ENCODE measurements around the gene C14orf180.
"Not testable (repeated sequence)": the region's sequence is repeated elsewhere in the genome, so short reads cannot be mapped to it uniquely, and the experiment has no call there.

C14orf180 gene

DNA sequence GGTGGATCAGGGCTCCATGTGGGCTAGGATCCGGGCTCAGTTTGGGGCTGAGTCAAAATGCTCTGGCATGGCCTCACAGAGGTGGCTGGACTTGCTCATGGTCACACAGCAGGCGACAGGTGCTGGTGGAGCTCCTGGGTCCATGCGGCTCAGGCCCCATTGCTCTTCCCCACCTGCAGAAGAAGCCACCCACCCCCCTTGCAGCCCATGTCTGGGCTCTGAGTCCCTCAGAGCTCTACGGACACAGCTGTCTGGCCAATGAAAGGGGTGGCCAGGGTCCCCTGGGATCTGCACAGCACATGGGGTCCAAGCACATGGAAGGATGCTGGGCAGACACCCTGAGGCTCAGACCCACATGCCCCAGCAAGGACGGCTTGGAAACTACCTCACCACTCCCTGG is 17.0 kb upstream of the C14orf180 start:
- DNase-seq = no peak

DNA sequence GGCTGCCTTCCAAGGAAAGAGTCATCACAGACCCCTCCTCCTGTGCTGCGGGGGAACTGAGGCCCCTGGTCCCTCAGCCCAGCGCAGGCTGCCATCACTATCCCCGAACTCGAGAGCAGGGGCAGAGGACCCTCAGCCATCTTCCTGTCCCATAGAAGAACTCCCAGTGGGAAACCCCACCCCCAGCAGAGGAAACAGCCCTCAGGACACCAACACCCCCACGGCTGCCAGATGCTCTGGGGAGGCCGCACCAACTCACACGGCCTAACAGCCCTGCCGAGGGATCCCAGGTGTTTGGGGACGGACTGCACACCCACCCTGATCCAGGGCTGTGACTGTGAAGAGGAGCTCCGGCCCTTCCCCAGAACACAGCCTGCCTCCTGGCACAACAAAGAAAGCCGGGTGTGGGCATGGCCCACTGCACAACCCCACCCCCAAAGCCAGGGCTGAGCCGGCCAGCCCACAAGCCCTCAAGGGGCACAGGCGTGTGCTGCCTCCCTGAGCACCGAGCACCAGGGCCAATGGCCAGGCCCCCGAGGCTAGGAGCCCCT is 16.3 kb upstream of the C14orf180 start:
- DNase-seq = no peak

DNA sequence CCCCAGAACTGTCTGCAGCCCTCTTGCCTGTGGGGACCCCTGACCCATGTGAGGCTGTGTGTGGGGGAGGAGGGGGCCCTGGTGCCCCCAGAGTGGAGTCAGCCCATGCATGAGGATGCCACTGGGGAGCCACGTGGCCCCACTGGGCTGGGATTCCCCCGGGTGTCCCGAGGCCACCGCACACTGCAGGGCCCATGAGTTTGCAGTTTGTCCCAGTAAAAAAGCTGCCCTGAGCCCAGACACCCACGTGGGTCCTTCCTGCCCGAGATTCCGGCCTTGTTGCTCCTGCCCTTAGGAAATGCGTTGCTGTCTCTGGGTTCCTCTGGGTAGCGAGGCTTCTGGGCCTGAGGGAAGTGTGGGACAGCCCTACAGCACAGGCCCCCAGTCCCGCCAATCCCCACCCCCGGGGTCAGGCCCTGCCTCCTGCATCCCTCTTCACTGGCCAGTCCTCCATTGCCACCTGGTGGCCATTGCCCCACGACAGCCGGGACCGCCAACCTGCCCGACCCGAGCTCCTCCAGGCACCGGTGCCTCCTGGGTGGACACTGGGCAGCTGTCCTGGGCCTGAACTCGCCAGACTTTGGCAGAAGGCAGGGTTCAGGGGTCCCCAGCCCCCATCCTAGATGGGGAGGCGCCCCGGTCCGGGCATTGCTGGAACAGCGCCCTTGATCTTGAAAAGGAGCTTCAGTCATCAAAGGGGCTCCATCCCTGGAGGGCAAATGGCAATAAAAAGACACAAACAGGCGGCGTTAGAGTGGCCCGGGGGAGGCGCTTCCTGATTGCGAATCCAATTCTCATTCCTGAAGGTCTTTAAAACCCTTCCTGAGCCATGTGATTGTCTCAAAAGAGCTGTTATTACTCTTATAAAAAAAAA is 15.6 kb upstream of the C14orf180 start:
- DNase-seq = peak; percentile 71

DNA sequence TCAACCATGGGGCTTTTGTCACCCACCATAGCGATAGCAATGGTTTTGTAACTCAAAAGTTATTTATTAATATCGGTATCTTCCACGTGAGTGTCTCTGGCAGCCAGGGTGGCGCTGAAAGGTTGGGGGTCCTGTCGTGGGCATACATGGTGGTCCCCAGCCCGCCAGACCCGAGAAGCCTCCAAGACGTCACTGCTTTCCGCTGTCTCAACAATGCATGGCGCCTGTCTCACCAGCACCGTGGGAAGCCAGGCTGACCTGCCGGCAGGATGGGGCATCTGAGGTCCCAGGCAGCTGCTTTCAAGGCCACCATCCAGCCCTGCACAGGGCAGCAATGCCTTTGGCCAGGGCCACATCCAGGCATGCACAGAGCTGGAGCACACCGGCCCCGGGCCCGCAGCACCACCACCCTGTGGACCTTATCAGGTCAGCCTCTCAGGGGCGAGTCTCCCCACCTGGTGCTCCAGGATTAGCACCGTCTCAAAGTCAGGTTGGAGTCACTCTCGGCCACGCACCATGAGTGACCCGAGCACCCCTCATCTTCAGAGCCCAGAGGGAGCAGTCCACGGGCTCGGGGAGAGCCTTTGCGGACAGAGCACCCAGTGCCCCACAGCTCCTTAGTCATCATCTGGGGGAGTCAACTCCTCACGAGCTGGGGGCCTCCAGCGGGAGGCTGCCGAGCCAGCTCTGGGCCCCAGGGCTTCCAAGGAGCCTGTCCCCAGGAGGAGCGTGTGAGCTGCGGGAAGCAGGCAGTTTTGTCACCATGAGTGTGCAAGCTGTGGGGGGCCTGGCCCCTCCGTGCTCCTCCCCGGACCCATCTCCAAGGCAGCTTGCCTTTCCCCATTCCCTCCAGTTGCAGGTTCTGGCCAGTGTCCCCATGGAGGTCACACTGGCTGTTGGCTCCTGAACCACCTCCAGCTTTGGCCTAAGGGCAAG is 14.6 kb upstream of the C14orf180 start:
- DNase-seq = no peak

GRCh38 chr14:104567141-104567956 is 12.2 kb upstream of the C14orf180 start:
- no peak for DNase-seq

DNA sequence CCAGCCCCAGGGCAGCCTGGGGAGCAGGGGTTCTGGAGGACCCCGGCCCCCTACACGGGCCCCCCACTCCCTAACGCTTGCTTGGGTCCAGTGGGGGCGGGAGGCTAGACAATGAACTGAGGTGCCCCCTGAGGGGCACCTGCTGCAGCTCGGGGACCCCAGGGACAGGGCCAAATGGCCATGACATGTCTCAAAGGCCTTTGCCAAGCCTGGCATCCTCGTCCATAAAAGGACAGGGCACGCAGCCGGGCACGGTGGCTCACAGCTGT is 11.7 kb upstream of the C14orf180 start:
- DNase-seq = no peak

- DNase-seq = no peak
Measured at GRCh38 chr14:104568620-104569019, 10.9 kb upstream of the C14orf180 start.

- no peak for DNase-seq
Measured at GRCh38 chr14:104569435-104569834, 10.1 kb upstream of the C14orf180 start.

- no peak for DNase-seq
Measured at GRCh38 chr14:104571246-104571645, 8.3 kb upstream of the C14orf180 start.

DNA sequence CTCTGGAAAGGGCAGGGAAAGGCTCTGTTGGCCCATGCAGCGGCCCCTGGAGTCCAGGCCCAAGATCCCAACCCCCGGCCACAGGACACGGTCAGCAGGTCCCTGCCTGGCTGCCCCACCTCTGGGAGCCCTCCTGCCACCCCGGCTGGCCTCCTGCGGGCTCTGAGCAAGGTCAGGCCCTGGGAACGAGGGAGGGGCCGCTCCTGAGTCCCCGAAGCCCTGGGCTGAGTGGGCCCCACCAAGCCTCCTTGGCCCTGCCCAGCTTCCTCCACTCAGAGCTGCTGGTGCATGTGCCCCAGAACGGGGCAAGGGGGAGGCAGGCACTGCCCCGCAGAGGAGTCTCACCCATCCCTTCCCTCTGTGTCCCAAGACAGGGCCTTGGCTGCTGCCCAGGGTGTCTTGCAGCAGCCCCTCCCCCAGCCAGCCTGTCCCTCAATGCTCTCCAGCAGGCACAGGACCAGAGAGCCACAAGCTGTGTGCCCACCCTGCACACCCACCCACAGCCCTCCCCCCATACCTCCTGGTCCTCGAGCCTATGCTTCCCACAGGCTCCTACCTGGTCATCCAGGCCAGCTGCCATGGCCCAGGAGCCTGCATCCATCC is 7.4 kb upstream of the C14orf180 start:
- DNase-seq = no peak

- no peak for DNase-seq
Measured at GRCh38 chr14:104572668-104573067, 6.9 kb upstream of the C14orf180 start.

GRCh38 chr14:104573930-104574329 is 5.6 kb upstream of the C14orf180 start:
- no peak for DNase-seq

DNA sequence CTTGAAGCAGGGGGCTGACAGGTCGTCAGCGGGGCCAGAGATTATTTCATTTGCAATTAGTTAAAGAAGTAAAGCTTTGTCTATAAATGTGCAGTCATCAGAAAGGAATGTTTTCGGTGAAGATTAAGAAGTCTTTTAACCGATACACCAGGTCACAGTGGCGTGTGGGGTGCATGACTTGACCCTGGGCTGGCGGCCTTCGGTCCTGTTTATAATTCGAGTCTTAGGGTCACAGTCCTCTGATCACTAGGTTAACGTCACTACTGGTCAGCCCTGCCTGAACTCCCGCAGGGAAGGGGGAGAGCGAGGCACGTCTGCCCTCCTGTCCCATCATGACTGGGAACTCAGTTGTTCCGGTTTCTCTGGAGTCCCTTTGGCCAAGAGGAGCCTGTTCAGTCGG is 5.0 kb upstream of the C14orf180 start:
- no peak for DNase-seq

- no peak for DNase-seq
Measured at GRCh38 chr14:104574978-104575583, 4.5 kb upstream of the C14orf180 start.

- DNase-seq = no peak
Measured at GRCh38 chr14:104576232-104576969, 3.2 kb upstream of the C14orf180 start.

DNA sequence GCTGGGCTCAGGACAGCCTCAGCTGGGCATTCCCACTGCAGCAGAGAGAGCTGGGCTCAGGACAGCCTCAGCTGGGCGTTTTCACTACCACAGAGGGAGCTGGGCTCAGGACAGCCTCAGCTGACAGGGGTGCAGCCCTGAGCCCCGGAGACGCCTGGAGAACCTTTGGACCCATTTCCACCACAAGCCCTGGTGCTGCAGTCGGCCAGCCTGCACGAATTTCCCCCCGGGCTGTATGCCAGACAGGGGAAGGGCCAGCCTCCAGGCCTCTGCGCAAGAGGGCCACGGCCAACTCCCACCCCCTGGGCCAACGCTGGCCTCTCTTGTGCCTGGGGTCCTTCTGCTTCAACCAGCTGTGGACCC is 2.6 kb upstream of the C14orf180 start:
- DNase-seq = no peak

- no peak for DNase-seq
Measured at GRCh38 chr14:104577426-104577825, 2.1 kb upstream of the C14orf180 start.

DNA sequence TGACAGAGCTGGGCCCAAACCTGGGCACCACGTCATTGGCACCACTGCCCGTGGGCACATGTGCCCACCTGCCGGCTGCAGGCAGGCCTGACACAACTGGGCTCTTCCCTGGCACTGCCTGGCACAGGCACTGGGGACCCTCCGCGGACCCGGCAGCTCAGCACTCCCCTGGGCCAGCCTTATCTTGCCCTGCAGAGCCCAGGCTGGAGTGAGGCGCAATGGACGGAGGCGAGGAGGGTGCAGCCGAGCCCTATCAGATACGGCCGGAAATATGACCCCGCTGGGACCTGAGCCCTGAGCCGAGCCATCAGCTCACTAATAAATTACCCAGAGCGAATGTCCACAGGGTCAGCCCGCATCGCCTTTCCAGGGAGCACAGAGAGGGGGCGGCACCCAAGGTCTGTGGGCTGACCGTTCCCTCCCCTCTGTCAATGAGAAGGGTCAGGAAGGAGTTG is 1.7 kb upstream of the C14orf180 start:
- no peak for DNase-seq

DNA sequence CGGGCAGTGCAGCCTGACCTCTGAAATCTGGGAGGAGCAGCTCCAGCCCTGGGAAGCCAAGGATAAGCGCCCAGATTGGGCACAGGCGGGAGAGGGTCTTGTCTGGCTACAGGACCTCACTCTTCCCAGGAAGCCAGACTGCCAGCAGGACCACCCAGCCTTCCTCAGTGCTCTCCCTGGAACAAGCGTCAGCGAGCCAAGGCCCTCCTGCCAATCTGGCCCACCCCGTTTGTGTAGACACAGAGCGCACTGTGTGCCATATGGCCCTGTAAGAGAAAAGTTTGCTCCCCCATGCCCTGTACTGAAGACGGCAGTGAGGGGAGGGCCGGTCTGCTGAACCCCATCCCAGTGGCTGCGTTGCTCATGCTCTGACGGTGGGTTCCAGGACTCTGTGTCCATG is 1.2 kb upstream of the C14orf180 start:
- no peak for DNase-seq

- DNase-seq = not testable (repeated sequence)
Measured at GRCh38 chr14:104579939-104580338, 375 bp downstream of the C14orf180 start.

GRCh38 chr14:104580961-104581360 is 1.4 kb downstream of the C14orf180 start:
- no peak for DNase-seq
